Chondrocyte (in vitro differentiated cells): ENCODE results near the gene ST8SIA6. TPM values are rescaled to one million over a fixed set of nuclear protein-coding genes. Genes with fewer than 3 reads are reported as not detected.

Experiments
- DNase-seq: peaks from one replicate; pipeline ENCODE4 v3.0.0; 2021; ENCODE audit warnings: mixed read lengths, low spot score
- H3K27ac Mint-ChIP-seq: one replicate; pipeline ENCODE4 v1.8.0; 2021; ENCODE audit warnings: mild to moderate bottlenecking, moderate library complexity, mixed read lengths; ENCODE audit not compliant: unreplicated experiment
- H3K27me3 Mint-ChIP-seq: 2 replicates; pipeline ENCODE4 v1.8.0; 2021; ENCODE audit warnings: low read depth, mixed read lengths
- H3K36me3 Mint-ChIP-seq: 2 replicates; pipeline ENCODE4 v1.8.0; 2021; ENCODE audit warnings: low read depth, mixed read lengths
- H3K4me1 Mint-ChIP-seq: 2 replicates; pipeline ENCODE4 v1.8.0; 2021; ENCODE audit warnings: low read depth, mild to moderate bottlenecking, mixed read lengths
- H3K4me3 Mint-ChIP-seq: one replicate; pipeline ENCODE4 v1.8.0; 2021; ENCODE audit warnings: mild to moderate bottlenecking, moderate library complexity, mixed read lengths; ENCODE audit not compliant: unreplicated experiment
- H3K9me3 Mint-ChIP-seq: 2 replicates; pipeline ENCODE4 v1.8.0; 2021; ENCODE audit warnings: low read depth, mixed read lengths
- CTCF ChIP-seq: fragments of 200-600 bp; sonication (generic); IDR thresholded peaks from 2 replicates; pipeline ENCODE4 v1.5.0; 2021; ENCODE audit warnings: antibody characterized with exemption, mild to moderate bottlenecking, moderate library complexity
- total RNA-seq: library from RNA; stranded (reverse); gene quantifications from 3 replicates; pipeline ENCODE4 v1.2.1, GENCODE V29; 2021

The ST8SIA6 gene
- total RNA-seq, 1 donor from 2014 or later, result not detected

GRCh38 chr10:17290226-17290625 lies 164.2 kb downstream of the ST8SIA6 start:
- TF ChIP-seq CTCF, result peak; percentile 50
- H3K9me3 Mint-ChIP-seq, result peaks cover 6% of the 10 kb centered on the region
- H3K27ac Mint-ChIP-seq, result no peak overlapping the region
- H3K27me3 Mint-ChIP-seq, result peaks cover 47% of the 10 kb centered on the region
- no peaks in the 10 kb centered on the region for H3K4me1 Mint-ChIP-seq
- DNase-seq, result no peak
- peaks cover 3% of the 10 kb centered on the region for H3K36me3 Mint-ChIP-seq
- H3K4me3 Mint-ChIP-seq, result no peak overlapping the region

- Mint-ChIP-seq H3K9me3 (peaks cover 6% of the 10 kb centered on the region), H3K36me3 (peaks cover 3% of the 10 kb centered on the region), H3K27ac (no peak overlapping the region), H3K4me3 (no peak overlapping the region), H3K27me3 (peaks cover 49% of the 10 kb centered on the region), H3K4me1 (no peaks in the 10 kb centered on the region)
- no peak for DNase-seq
- TF ChIP-seq CTCF, result no peak
These were observed 164.6 kb downstream of the ST8SIA6 start for GRCh38 chr10:17289763-17290162.

GRCh38 chr10:17286562-17287550 lies 167.5 kb downstream of the ST8SIA6 start:
- Mint-ChIP-seq H3K4me1 (no peaks in the 10 kb centered on the region), H3K9me3 (peaks cover 7% of the 10 kb centered on the region), H3K27me3 (peaks cover 49% of the 10 kb centered on the region), H3K36me3 (peaks cover 4% of the 10 kb centered on the region), H3K27ac (no peak overlapping the region), H3K4me3 (no peak overlapping the region)
- no peak for DNase-seq
- no peak for TF ChIP-seq CTCF

GRCh38 chr10:17282311-17282710 lies 172.1 kb downstream of the ST8SIA6 start:
- H3K27me3 Mint-ChIP-seq, result peaks cover 26% of the 10 kb centered on the region
- peaks cover 11% of the 10 kb centered on the region for H3K9me3 Mint-ChIP-seq

More at GRCh38 chr10:17282311-17282710, 172.1 kb downstream of the ST8SIA6 start:
- Mint-ChIP-seq H3K4me3 (no peak overlapping the region), H3K27ac (no peak overlapping the region), H3K4me1 (no peaks in the 10 kb centered on the region), H3K36me3 (peaks cover 6% of the 10 kb centered on the region)
- DNase-seq, result no peak
- TF ChIP-seq CTCF, result no peak
